ENCODE data around the gene GSTP1. TPM values are rescaled to one million over a fixed set of nuclear protein-coding genes. Genes with fewer than 3 reads are reported as not detected.
"Not testable (repeated sequence)": the region's sequence is repeated elsewhere in the genome, so short reads cannot be mapped to it uniquely, and the experiment has no call there.

GSTP1 gene
- total RNA-seq, 1 donor = 495 TPM

DNA sequence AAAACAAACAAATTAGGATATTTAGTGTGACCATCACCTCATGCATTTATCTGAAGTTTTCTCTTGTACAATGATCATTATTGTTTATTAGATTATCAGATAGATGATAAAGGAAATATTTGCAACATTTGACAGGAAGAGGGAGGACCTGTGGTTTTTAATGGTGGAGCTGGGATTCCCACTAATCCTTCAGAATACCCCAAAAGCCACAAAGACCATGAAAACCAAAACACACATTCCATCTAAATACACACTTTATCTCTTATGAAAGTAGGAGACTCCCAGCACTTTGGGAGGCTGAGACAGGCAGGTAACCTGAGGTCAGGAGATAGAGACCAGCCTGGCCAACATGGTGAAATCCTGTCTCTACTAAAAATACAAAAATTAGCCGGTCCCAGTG is 15.5 kb downstream of the GSTP1 start:
- TF ChIP-seq, protein P1, sequence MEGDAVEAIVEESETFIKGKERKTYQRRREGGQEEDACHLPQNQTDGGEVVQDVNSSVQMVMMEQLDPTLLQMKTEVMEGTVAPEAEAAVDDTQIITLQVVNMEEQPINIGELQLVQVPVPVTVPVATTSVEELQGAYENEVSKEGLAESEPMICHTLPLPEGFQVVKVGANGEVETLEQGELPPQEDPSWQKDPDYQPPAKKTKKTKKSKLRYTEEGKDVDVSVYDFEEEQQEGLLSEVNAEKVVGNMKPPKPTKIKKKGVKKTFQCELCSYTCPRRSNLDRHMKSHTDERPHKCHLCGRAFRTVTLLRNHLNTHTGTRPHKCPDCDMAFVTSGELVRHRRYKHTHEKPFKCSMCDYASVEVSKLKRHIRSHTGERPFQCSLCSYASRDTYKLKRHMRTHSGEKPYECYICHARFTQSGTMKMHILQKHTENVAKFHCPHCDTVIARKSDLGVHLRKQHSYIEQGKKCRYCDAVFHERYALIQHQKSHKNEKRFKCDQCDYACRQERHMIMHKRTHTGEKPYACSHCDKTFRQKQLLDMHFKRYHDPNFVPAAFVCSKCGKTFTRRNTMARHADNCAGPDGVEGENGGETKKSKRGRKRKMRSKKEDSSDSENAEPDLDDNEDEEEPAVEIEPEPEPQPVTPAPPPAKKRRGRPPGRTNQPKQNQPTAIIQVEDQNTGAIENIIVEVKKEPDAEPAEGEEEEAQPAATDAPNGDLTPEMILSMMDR (IDR thresholded peaks at IDR 0.05; ENCODE audit: insufficient read depth, low read depth, low read length) = no peak
- peak; percentile 69 for DNase-seq (ENCODE audit: low read depth)
- H3K4me3 ChIP-seq (ENCODE audit: low read depth, low read length) = no peak overlapping the region

DNA sequence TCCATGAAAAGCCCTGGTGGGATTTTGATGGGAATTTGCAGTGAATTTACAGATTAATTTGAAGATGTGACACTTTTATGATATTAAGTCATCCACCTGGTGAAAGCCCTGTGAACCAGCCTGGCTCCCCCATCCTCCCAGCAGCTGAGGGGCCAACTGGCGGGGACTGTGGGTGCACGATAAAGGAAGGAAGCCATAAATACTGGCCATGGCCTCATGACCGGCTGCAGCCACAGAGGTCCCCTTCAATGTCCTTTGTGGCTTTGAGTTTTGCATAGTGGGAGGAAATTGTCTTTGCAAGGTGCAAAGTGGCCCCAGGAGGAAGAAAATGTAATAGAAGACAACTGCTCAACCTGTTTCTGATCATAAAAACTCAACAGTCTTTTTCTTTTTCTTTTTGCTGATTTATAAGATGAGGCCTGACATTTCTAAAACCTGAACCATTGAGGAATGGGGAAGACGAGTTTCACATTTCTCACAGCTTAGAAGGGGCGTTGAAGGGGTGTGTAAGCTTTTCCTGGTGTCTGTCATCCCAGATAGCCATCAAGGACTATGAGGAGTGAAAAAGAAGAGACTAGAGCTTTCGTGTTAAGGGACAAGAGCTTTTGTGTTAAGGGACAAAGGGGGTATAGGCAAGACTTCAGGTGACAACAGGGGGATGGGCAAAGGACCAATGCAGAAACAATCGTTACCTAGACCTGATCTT is 16.9 kb downstream of the GSTP1 start:
- DNase-seq (ENCODE audit: low read depth) = no peak
- no peak overlapping the region for H3K4me3 ChIP-seq (ENCODE audit: low read depth, low read length)
- TF ChIP-seq, protein P1 (IDR thresholded peaks at IDR 0.05; ENCODE audit: insufficient read depth, low read depth, low read length) = no peak

DNA sequence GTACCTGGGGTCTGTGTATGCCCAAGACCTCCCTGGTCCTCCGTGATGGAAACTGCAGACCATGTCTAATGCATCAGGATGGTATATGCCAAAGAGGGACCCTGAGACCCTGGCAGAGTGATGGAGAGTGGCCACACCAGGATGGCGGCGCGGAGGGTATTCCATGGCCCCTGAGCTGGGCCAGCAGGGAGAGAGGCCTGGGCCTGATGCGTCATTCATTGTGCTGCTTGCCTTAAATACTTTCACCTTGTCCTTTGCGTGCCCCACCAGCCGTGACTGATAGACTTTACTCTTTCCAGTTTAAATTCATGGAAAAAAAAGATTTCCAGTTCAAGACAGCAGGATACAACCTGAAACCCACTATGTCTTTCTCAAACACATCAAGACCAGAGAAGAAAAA is 17.5 kb downstream of the GSTP1 start:
- DNase-seq (ENCODE audit: low read depth) = no peak
- H3K4me3 ChIP-seq (ENCODE audit: low read depth, low read length) = no peak overlapping the region
- TF ChIP-seq, protein P1 (IDR thresholded peaks at IDR 0.05; ENCODE audit: insufficient read depth, low read depth, low read length) = no peak

DNA sequence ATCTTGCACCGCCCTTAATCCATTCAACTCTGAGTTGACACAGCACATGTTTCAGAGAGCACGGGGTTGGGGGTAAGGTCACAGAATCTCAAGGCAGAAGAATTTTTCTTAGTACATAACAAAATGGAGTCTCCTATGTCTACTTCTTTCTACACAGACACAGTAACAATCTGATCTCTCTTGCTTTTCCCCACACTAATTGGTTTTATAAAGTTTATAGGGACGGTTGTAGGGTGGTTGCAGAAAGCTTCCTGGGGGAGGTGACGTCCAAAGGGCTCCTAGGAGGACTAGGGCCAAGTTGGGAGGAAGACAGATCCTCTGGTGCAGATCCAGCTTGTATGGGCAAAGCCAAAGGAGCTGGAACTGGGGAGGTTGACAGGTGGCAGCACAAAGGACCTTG is 20.5 kb downstream of the GSTP1 start:
- DNase-seq (ENCODE audit: low read depth) = not testable (repeated sequence)

DNA sequence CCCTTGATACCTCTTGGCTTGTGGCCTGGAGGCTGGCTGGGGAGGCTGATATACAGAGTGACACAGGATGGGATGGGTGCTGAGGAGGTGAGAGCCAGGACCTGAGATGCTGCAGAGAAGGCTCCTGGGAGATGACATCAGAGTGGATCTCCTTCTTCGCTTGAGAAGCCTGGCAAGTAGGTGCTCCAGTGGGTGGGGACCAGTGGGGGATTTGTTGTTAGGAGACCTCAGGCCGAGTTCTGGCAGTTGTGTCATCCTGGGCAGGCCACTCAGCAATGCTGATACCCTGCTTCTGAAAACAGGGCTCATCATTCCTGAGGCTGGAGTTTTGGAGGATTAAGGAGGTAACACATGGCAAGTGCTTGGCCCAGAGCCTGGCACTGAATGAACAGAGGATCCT is 21.2 kb downstream of the GSTP1 start:
- DNase-seq (ENCODE audit: low read depth) = no peak

More for the DNA sequence above, 20.5 kb downstream of the GSTP1 start:
- not testable (repeated sequence) for H3K4me3 ChIP-seq (ENCODE audit: low read depth, low read length)

DNA sequence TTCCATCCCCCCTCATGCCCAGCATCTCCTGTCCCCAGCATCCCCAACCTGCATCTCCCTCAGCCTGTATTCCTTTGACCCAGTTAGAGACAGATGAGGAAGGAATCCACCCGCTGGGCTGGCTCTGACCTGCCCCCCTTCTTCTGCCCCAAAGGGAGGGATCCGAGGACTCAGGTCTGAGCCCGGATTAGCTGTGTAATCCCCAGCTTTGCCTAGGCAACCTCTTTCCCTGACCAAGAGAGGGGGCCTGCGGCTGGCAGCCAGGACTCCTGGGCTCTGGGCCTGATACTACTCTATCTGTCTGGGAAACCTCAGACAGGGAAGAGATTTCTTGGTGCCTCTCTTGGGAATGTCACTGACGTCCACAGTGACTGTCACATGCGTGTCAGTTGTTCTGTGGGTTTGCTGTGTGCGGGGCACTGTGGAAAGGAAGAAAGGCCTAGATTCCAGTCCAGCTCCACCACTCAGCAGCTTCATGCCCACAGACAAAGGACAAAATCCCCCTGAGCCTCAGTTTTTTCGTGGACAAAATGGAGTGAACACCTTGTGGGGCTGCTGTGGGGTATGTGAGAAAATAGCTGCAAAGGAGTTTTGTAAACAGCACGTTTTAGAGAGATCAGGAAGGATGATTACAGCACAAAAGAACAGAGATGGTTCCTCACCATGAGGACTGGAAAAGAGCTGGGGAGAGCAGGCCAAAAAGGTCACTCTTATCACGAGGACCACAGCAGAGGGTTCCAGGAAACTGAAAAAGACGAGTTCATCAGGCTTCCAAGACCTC is 21.8 kb downstream of the GSTP1 start:
- TF ChIP-seq, protein P1 (IDR thresholded peaks at IDR 0.05; ENCODE audit: insufficient read depth, low read depth, low read length) = no peak
- DNase-seq (ENCODE audit: low read depth) = peak; percentile 21
- no peak overlapping the region for H3K4me3 ChIP-seq (ENCODE audit: low read depth, low read length)

More for the DNA sequence above, 21.2 kb downstream of the GSTP1 start:
- no peak overlapping the region for H3K4me3 ChIP-seq (ENCODE audit: low read depth, low read length)
- TF ChIP-seq, protein P1 (IDR thresholded peaks at IDR 0.05; ENCODE audit: insufficient read depth, low read depth, low read length) = no peak

DNA sequence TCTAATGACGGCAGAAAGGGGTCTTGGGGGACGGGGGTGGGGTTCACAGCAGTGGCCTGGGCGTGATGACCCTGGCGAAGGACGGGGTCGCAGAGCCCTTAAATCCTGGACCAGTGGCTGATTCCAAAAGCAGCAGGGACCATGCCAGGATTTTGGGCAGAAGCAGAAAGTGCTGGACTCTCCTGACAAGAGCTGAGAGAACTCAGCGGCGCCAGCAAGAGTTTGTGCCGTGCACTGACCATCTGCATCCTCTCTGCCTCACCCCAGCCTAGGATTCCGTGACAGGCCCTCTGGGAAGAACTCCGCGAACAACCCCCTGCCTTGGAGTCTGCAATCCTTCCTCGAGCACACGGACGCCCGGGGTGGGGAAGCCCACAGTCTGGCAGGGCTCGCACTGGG is 22.5 kb downstream of the GSTP1 start:
- TF ChIP-seq, protein P1 (IDR thresholded peaks at IDR 0.05; ENCODE audit: insufficient read depth, low read depth, low read length) = no peak
- DNase-seq (ENCODE audit: low read depth) = peak; percentile 32
- peak overlapping the region; percentile 97 for H3K4me3 ChIP-seq (ENCODE audit: low read depth, low read length)
